Fibroblast of mammary gland (primary cell): ENCODE measurements around the gene GGT6.
A peak's percentile ranks its signal among the peaks of the same experiment; 100 is the strongest.

Source experiments
- DNase-seq: peaks from one replicate; pipeline ENCODE4 v3.0.0-alpha.2; 2010; ENCODE audit warnings: low read depth
- H3K4me3 ChIP-seq: 2 replicates; pipeline ENCODE4 v1.5.1; 2011; ENCODE audit warnings: low read depth, mild to moderate bottlenecking, low read length, moderate library complexity; ENCODE audit not compliant: control insufficient read depth
- CTCF ChIP-seq: conservative IDR thresholded peaks from 2 replicates; pipeline ENCODE4 v1.5.1; 2011; ENCODE audit warnings: low read depth, low read length, inconsistent platforms; ENCODE audit not compliant: control insufficient read depth, insufficient read depth

Gene GGT6

GRCh38 chr17:4554441-4554996 is 5.9 kb downstream of the GGT6 start:
- TF ChIP-seq CTCF, result no peak
- H3K4me3 ChIP-seq, result peak overlapping the region; percentile 97
- DNase-seq, result no peak

GRCh38 chr17:4553669-4554068 is 6.7 kb downstream of the GGT6 start:
- no peak for TF ChIP-seq CTCF
- no peak for DNase-seq
- peak overlapping the region; percentile 97 for H3K4me3 ChIP-seq

- no peak overlapping the region for H3K4me3 ChIP-seq
- no peak for DNase-seq
- no peak for TF ChIP-seq CTCF
Observed at GRCh38 chr17:4551796-4552525, 8.4 kb downstream of the GGT6 start.

GRCh38 chr17:4551141-4551540 is 9.2 kb downstream of the GGT6 start:
- TF ChIP-seq CTCF, result no peak
- no peak overlapping the region for H3K4me3 ChIP-seq
- peak; percentile 20 for DNase-seq

GRCh38 chr17:4550534-4551039 is 9.8 kb downstream of the GGT6 start:
- H3K4me3 ChIP-seq, result no peak overlapping the region

More at GRCh38 chr17:4550534-4551039, 9.8 kb downstream of the GGT6 start:
- DNase-seq, result no peak
- TF ChIP-seq CTCF, result no peak
